GM18507 (cell line): ENCODE results near the gene ASB18.

Experiments
- DNase-seq: peaks from one replicate; pipeline ENCODE4 v3.0.0; 2011; ENCODE audit warnings: low read depth; ENCODE audit not compliant: insufficient read length; ENCODE audit errors: extremely low spot score
- FAIRE-seq: peaks from 2 replicates; lab custom pipeline; 2011; peaks lifted over from hg19 to GRCh38; lab: Jason Lieb, UNC

Gene ASB18

GRCh38 chr2:236214376-236214995, 49.7 kb downstream of the ASB18 start:
- DNase-seq (no peak), FAIRE-seq (no peak)

- no peak for FAIRE-seq
- no peak for DNase-seq
These were observed 52.9 kb downstream of the ASB18 start for GRCh38 chr2:236211296-236211695.

- no peak for FAIRE-seq
These were observed 53.7 kb downstream of the ASB18 start for GRCh38 chr2:236210536-236210935.

GRCh38 chr2:236209996-236210395, 54.2 kb downstream of the ASB18 start:
- FAIRE-seq (no peak), DNase-seq (no peak)

More at GRCh38 chr2:236210536-236210935, 53.7 kb downstream of the ASB18 start:
- DNase-seq, result no peak

- FAIRE-seq (no peak), DNase-seq (no peak)
These were observed 54.7 kb downstream of the ASB18 start for GRCh38 chr2:236209535-236209934.

- FAIRE-seq, result no peak
- no peak for DNase-seq
These were observed 55.9 kb downstream of the ASB18 start for GRCh38 chr2:236208019-236208926.

- DNase-seq (no peak), FAIRE-seq (no peak)
These were observed 56.7 kb downstream of the ASB18 start for GRCh38 chr2:236207472-236207871.

GRCh38 chr2:236205867-236206645, 58.1 kb downstream of the ASB18 start:
- no peak for DNase-seq
- FAIRE-seq, result no peak

GRCh38 chr2:236204953-236205352, 59.3 kb downstream of the ASB18 start:
- FAIRE-seq (no peak), DNase-seq (no peak)

GRCh38 chr2:236200378-236200777, 63.8 kb downstream of the ASB18 start:
- FAIRE-seq, result no peak
- no peak for DNase-seq

GRCh38 chr2:236196366-236196765, 67.8 kb downstream of the ASB18 start:
- DNase-seq (no peak), FAIRE-seq (no peak)

GRCh38 chr2:236195726-236196125, 68.5 kb downstream of the ASB18 start:
- FAIRE-seq, result no peak
- no peak for DNase-seq

- no peak for DNase-seq
- FAIRE-seq, result no peak
These were observed 69.4 kb downstream of the ASB18 start for GRCh38 chr2:236194786-236195185.

GRCh38 chr2:236193026-236193425, 71.2 kb downstream of the ASB18 start:
- DNase-seq (no peak), FAIRE-seq (no peak)

GRCh38 chr2:236190674-236191073, 73.5 kb downstream of the ASB18 start:
- DNase-seq, result no peak
- no peak for FAIRE-seq

- FAIRE-seq, result no peak
These were observed 79.5 kb downstream of the ASB18 start for GRCh38 chr2:236184701-236185100.

GRCh38 chr2:236180831-236181453, 83.3 kb downstream of the ASB18 start:
- peak; percentile 40 for DNase-seq
- FAIRE-seq, result no peak

More at GRCh38 chr2:236184701-236185100, 79.5 kb downstream of the ASB18 start:
- DNase-seq, result no peak

GRCh38 chr2:236180076-236180816, 84.0 kb downstream of the ASB18 start:
- DNase-seq (no peak), FAIRE-seq (no peak)
